H1 (cell line): ENCODE results near the gene CTIF. TPM values are rescaled to one million over a fixed set of nuclear protein-coding genes. Genes with fewer than 3 reads are reported as not detected.

Source experiments
- CTCF ChIA-PET: fragments of 300-600 bp; sonication (Branson Sonifier 250); formaldehyde crosslinking; loops from one replicate; lab custom pipeline; 2021; ENCODE audit not compliant: partially characterized antibody; lab: Charles Lee
- POLR2A ChIA-PET: fragments of 300-600 bp; sonication (Branson Sonifier 250); formaldehyde crosslinking; loops from one replicate; lab custom pipeline; 2021; ENCODE audit warnings: inconsistent platforms; ENCODE audit not compliant: partially characterized antibody; lab: Charles Lee
- DNase-seq, 2 experiments: peaks; one replicate each; pipeline versions ENCODE4 v3.0.0 to v3.0.0-alpha.2; 2010 to 2022; ENCODE audit warnings: low spot score in 2 of 2, low read depth in 1 of 2, mixed read lengths in 1 of 2
- FAIRE-seq: peaks from 2 replicates; lab custom pipeline; 2011; peaks lifted over from hg19 to GRCh38; lab: Jason Lieb, UNC
- H2AFZ ChIP-seq: 2 replicates; pipeline ENCODE4 v1.8.1; 2012; ENCODE audit warnings: low read length, inconsistent platforms
- H2AK5ac ChIP-seq: 2 replicates; pipeline ENCODE4 v1.6.1; 2013; ENCODE audit warnings: low read depth, low read length
- H2BK120ac ChIP-seq: replicated peaks from 2 replicates; pipeline ENCODE3; 2013; ENCODE audit warnings: low read depth, low read length, inconsistent platforms
- H2BK12ac ChIP-seq: 2 replicates; pipeline ENCODE4 v1.6.1; 2013; ENCODE audit warnings: low read depth, low read length
- H2BK15ac ChIP-seq: 2 replicates; pipeline ENCODE4 v1.6.1; 2013; ENCODE audit warnings: low read length
- H2BK20ac ChIP-seq: 2 replicates; pipeline ENCODE4 v1.6.1; 2013; ENCODE audit warnings: low read length
- H2BK5ac ChIP-seq: 2 replicates; pipeline ENCODE4 v1.6.1; 2013; ENCODE audit warnings: low read depth, low read length
- H3K14ac ChIP-seq: 2 replicates; pipeline ENCODE4 v1.6.1; 2013; ENCODE audit warnings: inconsistent platforms; ENCODE audit not compliant: insufficient read length
- H3K18ac ChIP-seq: 2 replicates; pipeline ENCODE4 v1.6.1; 2013; ENCODE audit warnings: low read length; ENCODE audit errors: extremely low read depth
- H3K23ac ChIP-seq: 2 replicates; pipeline ENCODE4 v1.6.1; 2013; ENCODE audit warnings: inconsistent platforms; ENCODE audit not compliant: insufficient read length
- H3K23me2 ChIP-seq: 2 replicates; pipeline ENCODE4 v1.6.1; 2013; ENCODE audit warnings: low read depth, low read length
- H3K27ac ChIP-seq: 2 replicates; pipeline ENCODE4 v1.6.1; 2011; ENCODE audit warnings: low read depth, low read length, inconsistent platforms
- H3K27me3 ChIP-seq, 4 experiments: replicated peaks in 1 of 4; 1 replicate in 1 of 4; 2 replicates in 3 of 4; pipeline versions ENCODE4 v1.6.1 to v1.8.1; 2011 to 2013; ENCODE audit warnings: low read length in 3 of 4, mild to moderate bottlenecking in 3 of 4, inconsistent platforms in 2 of 4, mixed read lengths in 2 of 4, moderate library complexity in 1 of 4; ENCODE audit not compliant: control insufficient read depth in 3 of 4, insufficient read depth in 3 of 4; ENCODE audit errors: extremely low read depth in 1 of 4
- H3K36me3 ChIP-seq, 4 experiments: 2 replicates each; pipeline versions ENCODE4 v1.6.1 to v1.8.1; 2011 to 2013; ENCODE audit warnings: mild to moderate bottlenecking in 4 of 4, low read length in 3 of 4, moderate library complexity in 2 of 4, control low read depth in 1 of 4, inconsistent platforms in 1 of 4; ENCODE audit not compliant: insufficient read depth in 4 of 4, control insufficient read depth in 2 of 4
- H3K4ac ChIP-seq: replicated peaks from 2 replicates; pipeline ENCODE3; 2013; ENCODE audit warnings: low read length, low read depth, mixed read lengths, inconsistent platforms; ENCODE audit not compliant: insufficient read length
- H3K4me1 ChIP-seq, 4 experiments: replicated peaks in 1 of 4; 1 replicate in 1 of 4; 2 replicates in 3 of 4; pipeline versions ENCODE4 v1.6.1 to v1.8.1; 2011 to 2013; ENCODE audit warnings: low read length in 3 of 4, inconsistent platforms in 2 of 4, mixed read lengths in 1 of 4; ENCODE audit not compliant: insufficient read depth in 4 of 4, control insufficient read depth in 3 of 4
- H3K4me2 ChIP-seq, 2 experiments: 2 replicates each; pipeline versions ENCODE4 v1.6.1 to v1.8.1; 2011 to 2013; ENCODE audit warnings: low read depth in 2 of 2, low read length in 2 of 2, control low read depth in 1 of 2, inconsistent platforms in 1 of 2, mild to moderate bottlenecking in 1 of 2; ENCODE audit not compliant: insufficient read depth in 1 of 2
- H3K4me3 ChIP-seq, 4 experiments: fragments of 200-600, 300-600 bp in 1 of 4; sonication (generic), shearing (Covaris generic), sonication (Bioruptor Twin) in 1 of 4; 2 replicates each; pipeline versions ENCODE4 v1.5.1 to v1.8.1; 2011 to 2016; ENCODE audit warnings: low read length in 4 of 4, low read depth in 3 of 4, control low read depth in 2 of 4, inconsistent platforms in 2 of 4, mild to moderate bottlenecking in 2 of 4, mixed read lengths in 1 of 4, moderate library complexity in 1 of 4; ENCODE audit not compliant: insufficient read depth in 2 of 4; ENCODE audit errors: extremely low read depth in 1 of 4
- H3K56ac ChIP-seq: replicated peaks from 2 replicates; pipeline ENCODE3; 2013; ENCODE audit warnings: low read depth, mild to moderate bottlenecking, mixed read lengths, low read length, inconsistent platforms; ENCODE audit not compliant: insufficient read length
- H3K79me1 ChIP-seq: 2 replicates; pipeline ENCODE4 v1.6.1; 2013; ENCODE audit warnings: low read depth, low read length, control low read depth
- H3K79me2 ChIP-seq, 2 experiments: 2 replicates each; pipeline versions ENCODE4 v1.6.1 to v1.8.1; 2012 to 2013; ENCODE audit warnings: low read length in 2 of 2, mild to moderate bottlenecking in 2 of 2, inconsistent platforms in 1 of 2; ENCODE audit not compliant: insufficient read depth in 2 of 2, control insufficient read depth in 1 of 2
- H3K9ac ChIP-seq, 4 experiments: replicated peaks in 1 of 4; 1 replicate in 1 of 4; 2 replicates in 3 of 4; pipeline versions ENCODE4 v1.6.1 to v1.8.1; 2011 to 2013; ENCODE audit warnings: low read depth in 3 of 4, low read length in 3 of 4, control low read depth in 2 of 4, mild to moderate bottlenecking in 2 of 4, moderate library complexity in 2 of 4, inconsistent platforms in 1 of 4; ENCODE audit errors: extremely low read depth in 1 of 4
- H3K9me3 ChIP-seq, 2 experiments: 2 replicates each; pipeline versions ENCODE4 v1.6.1 to v1.8.1; 2012 to 2013; ENCODE audit warnings: mild to moderate bottlenecking in 2 of 2, moderate library complexity in 2 of 2, control low read depth in 1 of 2, inconsistent platforms in 1 of 2, low read depth in 1 of 2, low read length in 1 of 2, mixed read lengths in 1 of 2; ENCODE audit not compliant: insufficient read depth in 2 of 2
- H4K20me1 ChIP-seq, 2 experiments: replicated peaks in 1 of 2; 2 replicates each; pipeline versions ENCODE3 to v1.8.1; 2011 to 2013; ENCODE audit warnings: inconsistent platforms in 2 of 2, low read length in 2 of 2, mild to moderate bottlenecking in 1 of 2; ENCODE audit not compliant: insufficient read depth in 2 of 2, control insufficient read depth in 1 of 2
- H4K5ac ChIP-seq: 2 replicates; pipeline ENCODE4 v1.6.1; 2013; ENCODE audit warnings: low read length, low read depth, mixed read lengths, inconsistent platforms; ENCODE audit not compliant: insufficient read length
- H4K8ac ChIP-seq: 2 replicates; pipeline ENCODE4 v1.8.0; 2013; ENCODE audit warnings: mild to moderate bottlenecking, moderate library complexity, low read length, inconsistent platforms; ENCODE audit not compliant: insufficient read depth; ENCODE audit errors: extremely low read depth
- H4K91ac ChIP-seq: replicated peaks from 2 replicates; pipeline ENCODE3; 2013; ENCODE audit warnings: low read length, mixed read lengths, inconsistent platforms; ENCODE audit not compliant: insufficient read length
- CBX5 ChIP-seq: fragments of 300-800, 300-1000 bp; sonication (generic); IDR thresholded peaks from 2 replicates; pipeline ENCODE4 v1.7.1; 2016; ENCODE audit warnings: antibody characterized with exemption, low read length, low read depth
- CBX8 ChIP-seq: fragments of 300-800, 300-1000 bp; sonication (generic); IDR thresholded peaks from 2 replicates; pipeline ENCODE4 v1.7.1; 2016; ENCODE audit warnings: low read depth, low read length, borderline replicate concordance
- CHD2 ChIP-seq: IDR thresholded peaks from 2 replicates; pipeline ENCODE4 v1.6.1; 2012; ENCODE audit warnings: low read length, improper control_type of control experiment
- GTF2F1 ChIP-seq: IDR thresholded peaks from 2 replicates; pipeline ENCODE4 v1.6.1; 2012; ENCODE audit warnings: low read depth, low read length, improper control_type of control experiment, borderline replicate concordance
- JUND ChIP-seq: IDR thresholded peaks from 2 replicates; pipeline ENCODE4 v1.6.1; 2011; ENCODE audit warnings: mild to moderate bottlenecking, improper control_type of control experiment, low read length
- PHF8 ChIP-seq: fragments of 200-600 bp; sonication (generic); conservative IDR thresholded peaks from 2 replicates; pipeline ENCODE4 v1.7.1; 2012; ENCODE audit warnings: low read depth, mild to moderate bottlenecking, inconsistent platforms, low read length, moderate library complexity
- POLR2A ChIP-seq, 2 experiments: IDR thresholded peaks; 1 replicate in 1 of 2; 2 replicates in 1 of 2; pipeline ENCODE4 v1.6.1; 2011; ENCODE audit warnings: low read depth in 2 of 2, low read length in 2 of 2, mild to moderate bottlenecking in 2 of 2; ENCODE audit errors: control extremely low read depth in 1 of 2
- RAD21 ChIP-seq, 2 experiments: IDR thresholded peaks in 1 of 2; conservative IDR thresholded peaks in 1 of 2; 2 replicates each; pipeline ENCODE4 v1.6.1; 2011; ENCODE audit warnings: low read depth in 2 of 2, low read length in 2 of 2, improper control_type of control experiment in 1 of 2, inconsistent platforms in 1 of 2, mild to moderate bottlenecking in 1 of 2, moderate library complexity in 1 of 2
- RNF2 ChIP-seq: fragments of 200-900, 300-1000 bp; sonication (generic); IDR thresholded peaks from 2 replicates; pipeline ENCODE4 v1.7.1; 2016; ENCODE audit warnings: borderline replicate concordance, low read depth, mild to moderate bottlenecking, antibody characterized with exemption, low read length; ENCODE audit not compliant: poor library complexity, severe bottlenecking; ENCODE audit errors: missing control alignments
- SIN3A ChIP-seq, 2 experiments: IDR thresholded peaks in 1 of 2; conservative IDR thresholded peaks in 1 of 2; 2 replicates each; pipeline ENCODE4 v1.6.1; 2011 to 2012; ENCODE audit warnings: low read length in 2 of 2, improper control_type of control experiment in 1 of 2, low read depth in 1 of 2, mild to moderate bottlenecking in 1 of 2
- TAF7 ChIP-seq: optimal IDR thresholded peaks from 2 replicates; pipeline ENCODE3; 2011; ENCODE audit warnings: low read depth, mild to moderate bottlenecking, inconsistent platforms, low read length, moderate library complexity, borderline replicate concordance
- WGBS, 2 experiments: shearing (Covaris generic) in 1 of 2; methylation state at CpG; one replicate each; pipeline versions ENCODE4 v1.1.6 to v1.1.7; 2013 to 2015; ENCODE audit warnings: low lambda C conversion rate in 2 of 2, mixed read lengths in 2 of 2, inconsistent platforms in 1 of 2, low coverage in 1 of 2, missing lambda C conversion rate in 1 of 2; ENCODE audit not compliant: insufficient replicate concordance in 2 of 2, insufficient coverage in 1 of 2, insufficient read length in 1 of 2; ENCODE audit errors: extremely low coverage in 1 of 2, missing lambda C conversion rate in 1 of 2; 5-methylcytosine and 5-hydroxymethylcytosine counted together
- polyA plus RNA-seq, 7 experiments: library from polyadenylated mRNA; depleted of rRNA in 3 of 7; stranded (reverse) in 5 of 7; unstranded in 2 of 7; fragments of >200 nt in 5 of 7; fragments of 200-250 nt in 2 of 7; gene quantifications; 1 replicate in 5 of 7; 2 replicates in 1 of 7; 4 replicates in 1 of 7; pipeline versions ENCODE4 v1.2.1 to v1.2.3, GENCODE V29; 2011 to 2013; ENCODE audit warnings: missing spikeins in 2 of 7, mixed read lengths in 2 of 7
- total RNA-seq: library from RNA; stranded (reverse); fragmentation: NEBNext Ultra II Directional; extraction: Animal tissue kit (Norgen Biotek cat#: 25700); gene quantifications from 2 replicates; pipeline ENCODE4 v1.2.1, GENCODE V29; 2021
- TF ChIP-seq, protein P1 (sequence below): IDR thresholded peaks from 2 replicates; pipeline ENCODE4 v1.6.1; 2011; ENCODE audit warnings: low read depth, mild to moderate bottlenecking, low read length; ENCODE audit not compliant: insufficient read depth

The CTIF gene
- total and polyA plus RNA-seq, 2 of the 8 experiments (the other 6 are each of a cell fraction or from before 2014, with no cell fraction given): 9.0 to 17.8 TPM

- Histone ChIP-seq H2BK12ac (0 out of 2 replicates have a peak overlapping the region, but pooled peaks have one; percentile 0), H3K4me2 (no peak overlapping the region), H4K91ac (no peak overlapping the region), H2BK120ac (no peak overlapping the region), H3K4me3 (no peak overlapping the region), H2AK5ac (no peak overlapping the region), H4K5ac (no peak overlapping the region), H3K79me2 (peaks cover 7 to 60% of the 10 kb centered on the region in 2 experiments), H3K9me3 (no peaks in the 10 kb centered on the region), H2AFZ (no peak overlapping the region), H3K23me2 (0 out of 2 replicates have a peak, but pooled peaks cover 1% of the 10 kb centered on the region), H3K9ac (no peak overlapping the region), H4K20me1 (peaks cover 3 to 9% of the 10 kb centered on the region in 2 experiments), H3K27me3 (peaks cover 0 to 3% (median 3%) of the 10 kb centered on the region in 4 experiments; a peak in 4 of 7 replicates), H4K8ac (no peak overlapping the region), H3K56ac (no peak overlapping the region), H3K4ac (no peak overlapping the region), H3K18ac (no peak overlapping the region), H3K4me1 (peaks cover 25 to 43% (median 37%) of the 10 kb centered on the region in 4 experiments), H3K27ac (no peak overlapping the region; the same call in 1 of the 2 replicates), H2BK20ac (no peak overlapping the region), H3K23ac (no peak overlapping the region), H3K14ac (no peak overlapping the region), H3K36me3 (no peaks in the 10 kb centered on the region), H3K79me1 (peaks cover 17% of the 10 kb centered on the region), H2BK5ac (no peak overlapping the region), H2BK15ac (no peak overlapping the region)
- no peak for FAIRE-seq
- no peak for DNase-seq
- POLR2A ChIA-PET: interaction anchor here (0.9 kb wide), 1 partner anchor 157 kb away, joined by 3 read pairs; no protein-coding TSS in a partner anchor
- CTCF ChIA-PET: interaction anchor here (0.7 kb wide), 1 partner anchor 8 kb away, joined by 3 read pairs; no protein-coding TSS in a partner anchor
- 92% methylated on average over 4 of the region's 4 CpGs; no CpG with 5 or more reads in 1 of the 2 experiments for WGBS, 2 experiments
- TF ChIP-seq CBX8: no peak
- no peak for TF ChIP-seq TAF7
- no peak for TF ChIP-seq RAD21 (IDR thresholded peaks at IDR 0.05 in 1 of 2, conservative IDR thresholded peaks at IDR 0.05 in 1 of 2; ENCODE audit: low read depth in 2 of 2, low read length in 2 of 2)
- TF ChIP-seq, protein P1, sequence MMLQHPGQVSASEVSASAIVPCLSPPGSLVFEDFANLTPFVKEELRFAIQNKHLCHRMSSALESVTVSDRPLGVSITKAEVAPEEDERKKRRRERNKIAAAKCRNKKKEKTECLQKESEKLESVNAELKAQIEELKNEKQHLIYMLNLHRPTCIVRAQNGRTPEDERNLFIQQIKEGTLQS: no peak
- TF ChIP-seq RNF2: no peak
- TF ChIP-seq SIN3A (conservative IDR thresholded peaks at IDR 0.05 in 1 of 2, IDR thresholded peaks at IDR 0.05 in 1 of 2; ENCODE audit: low read depth in 1 of 2, low read length in 2 of 2): no peak
- no peak for TF ChIP-seq CBX5
- TF ChIP-seq CHD2: no peak
- TF ChIP-seq POLR2A (IDR thresholded peaks at IDR 0.05; ENCODE audit: control extremely low read depth in 1 of 2, low read depth in 2 of 2, low read length in 2 of 2): no peak
- TF ChIP-seq GTF2F1: no peak
- no peak for TF ChIP-seq PHF8
- TF ChIP-seq JUND: no peak
Observed at GRCh38 chr18:48548921-48549320, 10.1 kb downstream of the CTIF start.
